GM10248 (cell line): Measurements from ENCODE around the gene CAPZA1.

Source experiments
- CTCF ChIA-PET: fragments of 300-600 bp; sonication (Branson Sonifier 250); formaldehyde crosslinking; extraction: SDS; loops from one replicate; lab custom pipeline; 2021; ENCODE audit warnings: antibody characterized with exemption; lab: Yijun Ruan, JAX
- POLR2A ChIA-PET: fragments of 350-650 bp; sonication (Branson Sonifier 250); formaldehyde crosslinking; extraction: SDS; loops from one replicate; lab custom pipeline; 2020; ENCODE audit warnings: antibody characterized with exemption; lab: Yijun Ruan, JAX
- DNase-seq: peaks from one replicate; pipeline ENCODE4 v3.0.0; 2012; ENCODE audit errors: extremely low spot score
- CTCF ChIP-seq: IDR thresholded peaks from 2 replicates; pipeline ENCODE4 v1.5.1; 2012; ENCODE audit warnings: mild to moderate bottlenecking, low read depth; ENCODE audit errors: extremely low read depth, missing control alignments, control extremely low read depth

CAPZA1 gene

GRCh38 chr1:112583366-112583765, 36.3 kb upstream of the CAPZA1 start:
- ChIA-PET CTCF (interaction anchor here (1.2 kb wide), 1 partner anchor 20 kb away, joined by 3 read pairs; no protein-coding TSS in a partner anchor), POLR2A (no interaction called here)
- TF ChIP-seq CTCF, result no peak
- DNase-seq, result no peak

- no peak for TF ChIP-seq CTCF
- CTCF ChIA-PET, result interaction anchor here (1.3 to 1.8 kb wide), 4 partner anchors 17 to 24 kb away, joined by 3 to 7 read pairs (median 4); no protein-coding TSS in a partner anchor
- POLR2A ChIA-PET, result no interaction called here
- no peak for DNase-seq
Measured at GRCh38 chr1:112589766-112590165, 29.9 kb upstream of the CAPZA1 start.

GRCh38 chr1:112594208-112594876, 25.3 kb upstream of the CAPZA1 start:
- POLR2A ChIA-PET, result no interaction called here
- DNase-seq, result no peak
- CTCF ChIA-PET, result interaction anchor here (1.3 to 2.0 kb wide), 2 partner anchors 25 to 92 kb away, joined by 4 read pairs; no protein-coding TSS in a partner anchor
- no peak for TF ChIP-seq CTCF

- no peak for TF ChIP-seq CTCF
- ChIA-PET CTCF (interaction anchor here (1.2 to 1.3 kb wide), 2 partner anchors 9 to 11 kb away, joined by 4 read pairs; no protein-coding TSS in a partner anchor), POLR2A (no interaction called here)
- no peak for DNase-seq
Measured at GRCh38 chr1:112599477-112599876, 20.2 kb upstream of the CAPZA1 start.

- DNase-seq, result no peak
- CTCF ChIA-PET, result interaction anchor here (1.0 to 1.6 kb wide), 4 partner anchors 11 to 137 kb away, joined by 3 to 5 read pairs (median 3); no protein-coding TSS in a partner anchor
- POLR2A ChIA-PET, result interaction anchor here (0.7 kb wide), 1 partner anchor 196 kb away, joined by 6 read pairs; no protein-coding TSS in a partner anchor
- TF ChIP-seq CTCF, result no peak
Measured at GRCh38 chr1:112603012-112603411, 16.6 kb upstream of the CAPZA1 start.

GRCh38 chr1:112603541-112603940, 16.1 kb upstream of the CAPZA1 start:
- TF ChIP-seq CTCF, result no peak
- no peak for DNase-seq
- CTCF ChIA-PET, result interaction anchor here (1.0 to 1.6 kb wide), 4 partner anchors 10 to 137 kb away, joined by 3 to 5 read pairs (median 3); no protein-coding TSS in a partner anchor
- POLR2A ChIA-PET, result no interaction called here
